ENCODE data around the gene TXLNB. TPM values are rescaled to one million over a fixed set of nuclear protein-coding genes. Genes with fewer than 3 reads are reported as not detected.

TXLNB gene
- total RNA-seq, 1 experiment from 2014 or later = 0.07 TPM

GRCh38 chr6:139270249-139270648, 21.5 kb downstream of the TXLNB start:
- Mint-ChIP-seq H3K9me3 (ENCODE audit: low read depth, unreplicated experiment) (no peaks in the 10 kb centered on the region), H3K36me3 (ENCODE audit: insufficient read depth, unreplicated experiment) (no peaks in the 10 kb centered on the region), H3K27me3 (ENCODE audit: unreplicated experiment) (no peaks in the 10 kb centered on the region), H3K4me3 (ENCODE audit: low read depth, unreplicated experiment) (no peak overlapping the region), H3K4me1 (ENCODE audit: low read depth, unreplicated experiment) (no peaks in the 10 kb centered on the region), H3K27ac (ENCODE audit: unreplicated experiment) (no peak overlapping the region)
- no peak for DNase-seq
- intact Hi-C loops (cut with micrococcal nuclease; ENCODE audit: unreplicated experiment) = no loop called here
- CTCF ChIA-PET = interaction anchor here (0.6 kb wide), 1 partner anchor 8 kb away, joined by 3 read pairs; no protein-coding TSS in a partner anchor
- TF ChIP-seq CTCF (IDR thresholded peaks at IDR 0.05; ENCODE audit: unreplicated experiment) = no peak
- no TSS peak for BruUV-seq (replicated peaks)

- intact Hi-C loops (cut with micrococcal nuclease; ENCODE audit: unreplicated experiment) = no loop called here
- no peak for DNase-seq
- no TSS peak for BruUV-seq (replicated peaks)
- CTCF ChIA-PET = no interaction called here
- no peaks in the 10 kb centered on the region for H3K27me3 Mint-ChIP-seq (ENCODE audit: unreplicated experiment)
- H3K36me3 Mint-ChIP-seq (ENCODE audit: insufficient read depth, unreplicated experiment) = no peaks in the 10 kb centered on the region
- H3K9me3 Mint-ChIP-seq (ENCODE audit: low read depth, unreplicated experiment) = no peaks in the 10 kb centered on the region
- TF ChIP-seq CTCF (IDR thresholded peaks at IDR 0.05; ENCODE audit: unreplicated experiment) = no peak
- no peak overlapping the region for H3K27ac Mint-ChIP-seq (ENCODE audit: unreplicated experiment)
- H3K4me1 Mint-ChIP-seq (ENCODE audit: low read depth, unreplicated experiment) = no peaks in the 10 kb centered on the region
- H3K4me3 Mint-ChIP-seq (ENCODE audit: low read depth, unreplicated experiment) = no peak overlapping the region
These were observed 26.1 kb downstream of the TXLNB start for GRCh38 chr6:139265512-139266190.

GRCh38 chr6:139262519-139263300, 29.1 kb downstream of the TXLNB start:
- BruUV-seq (replicated peaks) = no TSS peak
- Mint-ChIP-seq H3K4me3 (ENCODE audit: low read depth, unreplicated experiment) (no peak overlapping the region), H3K36me3 (ENCODE audit: insufficient read depth, unreplicated experiment) (no peaks in the 10 kb centered on the region), H3K9me3 (ENCODE audit: low read depth, unreplicated experiment) (no peaks in the 10 kb centered on the region), H3K4me1 (ENCODE audit: low read depth, unreplicated experiment) (no peaks in the 10 kb centered on the region), H3K27me3 (ENCODE audit: unreplicated experiment) (peaks cover 17% of the 10 kb centered on the region), H3K27ac (ENCODE audit: unreplicated experiment) (no peak overlapping the region)
- CTCF ChIA-PET = interaction anchor here (0.6 kb wide), 1 partner anchor 309 kb away, joined by 5 read pairs; no protein-coding TSS in a partner anchor
- no peak for DNase-seq
- TF ChIP-seq CTCF (IDR thresholded peaks at IDR 0.05; ENCODE audit: unreplicated experiment) = no peak
- intact Hi-C loops (cut with micrococcal nuclease; ENCODE audit: unreplicated experiment) = no loop called here

GRCh38 chr6:139257821-139258398, 33.9 kb downstream of the TXLNB start:
- Mint-ChIP-seq H3K9me3 (ENCODE audit: low read depth, unreplicated experiment) (no peaks in the 10 kb centered on the region), H3K27me3 (ENCODE audit: unreplicated experiment) (peaks cover 17% of the 10 kb centered on the region), H3K27ac (ENCODE audit: unreplicated experiment) (no peak overlapping the region), H3K36me3 (ENCODE audit: insufficient read depth, unreplicated experiment) (no peaks in the 10 kb centered on the region), H3K4me1 (ENCODE audit: low read depth, unreplicated experiment) (no peaks in the 10 kb centered on the region), H3K4me3 (ENCODE audit: low read depth, unreplicated experiment) (no peak overlapping the region)
- no peak for TF ChIP-seq CTCF (IDR thresholded peaks at IDR 0.05; ENCODE audit: unreplicated experiment)
- CTCF ChIA-PET = no interaction called here
- intact Hi-C loops (cut with micrococcal nuclease; ENCODE audit: unreplicated experiment) = no loop called here
- no TSS peak for BruUV-seq (replicated peaks)
- no peak for DNase-seq
